Muscle of back (tissue), 11 donors: Measurements from ENCODE around the gene PSMC1. TPM values are rescaled to one million over a fixed set of nuclear protein-coding genes. Genes with fewer than 3 reads are reported as not detected.

Experiments
- DNase-seq, 3 donors: peaks; one replicate each; pipeline versions ENCODE4 v3.0.0 to v3.0.0-alpha.2; 2013
- polyA plus RNA-seq, 10 donors: library from polyadenylated mRNA; unstranded; fragments of 120-200 nt; gene quantifications; one replicate each; pipeline ENCODE4 v1.2.1, GENCODE V29; 2013; ENCODE audit not compliant: insufficient read length in 10 of 10

PSMC1 gene
- polyA plus RNA-seq, 10 donors, result 94.5 to 136 (median 111) TPM

- no peak for DNase-seq
These were observed 18.6 kb downstream of the PSMC1 start for GRCh38 chr14:90274808-90275457.

- no peak for DNase-seq
These were observed 19.1 kb downstream of the PSMC1 start for GRCh38 chr14:90275458-90275814.

- no peak for DNase-seq
These were observed 19.5 kb downstream of the PSMC1 start for GRCh38 chr14:90275820-90276219.

- DNase-seq, result no peak
These were observed 20.5 kb downstream of the PSMC1 start for GRCh38 chr14:90276646-90277367.

GRCh38 chr14:90277581-90278198, 21.3 kb downstream of the PSMC1 start:
- no peak for DNase-seq

- no peak for DNase-seq
These were observed 22.1 kb downstream of the PSMC1 start for GRCh38 chr14:90278199-90279175.

- DNase-seq, result no peak
These were observed 23.7 kb downstream of the PSMC1 start for GRCh38 chr14:90280096-90280495.

- DNase-seq, result peak in 1 of 3 donors; percentile 59
These were observed 24.9 kb downstream of the PSMC1 start for GRCh38 chr14:90281261-90281660.

GRCh38 chr14:90281756-90282155, 25.4 kb downstream of the PSMC1 start:
- no peak for DNase-seq

- no peak for DNase-seq
These were observed 31.4 kb downstream of the PSMC1 start for GRCh38 chr14:90287791-90288190.

- DNase-seq, result peak in 2 of 3 donors; percentile 45 to 77
These were observed 32.5 kb downstream of the PSMC1 start for GRCh38 chr14:90288651-90289355.

- no peak for DNase-seq
These were observed 34.1 kb downstream of the PSMC1 start for GRCh38 chr14:90290337-90291011.

- no peak for DNase-seq
These were observed 35.3 kb downstream of the PSMC1 start for GRCh38 chr14:90291699-90292098.

GRCh38 chr14:90293766-90294730, 37.7 kb downstream of the PSMC1 start:
- no peak for DNase-seq

- DNase-seq, result no peak
These were observed 38.5 kb downstream of the PSMC1 start for GRCh38 chr14:90294872-90295271.

- no peak for DNase-seq
These were observed 39.6 kb downstream of the PSMC1 start for GRCh38 chr14:90295870-90296516.

- no peak for DNase-seq
These were observed 40.3 kb downstream of the PSMC1 start for GRCh38 chr14:90296641-90297040.

GRCh38 chr14:90297876-90298629, 41.7 kb downstream of the PSMC1 start:
- no peak for DNase-seq
